RKO (cell line): ENCODE data around the gene CCDC183.
"Not testable (repeated sequence)": the region's sequence is repeated elsewhere in the genome, so short reads cannot be mapped to it uniquely, and the experiment has no call there.

Source experiments
- DNase-seq: peaks from one replicate; pipeline ENCODE4 v3.0.0-alpha.2; 2016; ENCODE audit warnings: low spot score

The CCDC183 gene

GRCh38 chr9:136760834-136761544 is 35.1 kb upstream of the CCDC183 start:
- peak; percentile 78 for DNase-seq

DNA sequence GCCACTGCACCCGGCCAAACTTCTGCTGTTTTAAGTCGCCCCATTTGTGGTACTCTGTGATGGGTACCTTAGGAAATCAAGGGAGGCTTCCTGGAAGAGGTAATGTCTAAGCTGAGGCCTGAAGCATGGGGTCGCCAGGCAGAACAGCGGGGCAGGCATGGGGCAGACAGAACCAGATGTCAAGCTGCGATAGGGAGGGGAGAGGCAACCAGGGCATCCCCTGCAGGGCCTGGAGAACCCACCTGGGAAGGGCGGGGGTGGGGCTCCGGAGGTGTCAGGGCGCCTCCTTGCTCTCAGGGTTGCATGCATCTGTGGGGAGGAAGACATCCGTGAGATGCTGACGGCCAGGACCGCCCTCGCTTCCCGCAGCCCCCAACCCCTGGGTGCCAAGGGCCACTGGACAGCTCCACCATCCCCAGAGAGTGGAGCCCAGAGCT is 34.6 kb upstream of the CCDC183 start:
- DNase-seq = no peak

DNA sequence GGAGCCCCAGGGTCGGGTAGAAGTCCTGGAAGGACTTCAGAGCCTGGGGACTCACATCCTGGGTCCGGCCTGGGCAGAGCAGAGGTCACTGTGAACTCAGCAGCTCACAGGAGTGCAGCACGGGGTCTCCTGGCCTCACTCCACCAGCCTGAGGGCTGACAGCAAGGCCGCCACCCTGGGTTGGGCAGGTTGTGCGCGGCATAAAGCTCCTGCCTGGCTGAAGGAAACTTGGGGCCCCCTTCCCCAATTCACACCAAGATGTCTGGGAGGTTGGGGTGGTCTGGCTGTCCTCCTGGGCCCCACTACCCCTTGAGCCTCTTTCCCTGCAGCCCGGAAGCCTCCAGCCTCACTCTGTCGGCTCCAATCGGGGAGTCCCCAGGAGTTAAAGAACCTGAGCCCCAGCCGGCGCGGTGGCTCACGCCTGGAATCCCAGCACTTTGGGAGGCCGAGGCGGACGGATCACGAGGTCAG is 33.9 kb upstream of the CCDC183 start:
- DNase-seq = no peak

GRCh38 chr9:136762915-136763648 is 33.1 kb upstream of the CCDC183 start:
- peak; percentile 42 for DNase-seq

GRCh38 chr9:136763649-136764035 is 32.5 kb upstream of the CCDC183 start:
- no peak for DNase-seq

DNA sequence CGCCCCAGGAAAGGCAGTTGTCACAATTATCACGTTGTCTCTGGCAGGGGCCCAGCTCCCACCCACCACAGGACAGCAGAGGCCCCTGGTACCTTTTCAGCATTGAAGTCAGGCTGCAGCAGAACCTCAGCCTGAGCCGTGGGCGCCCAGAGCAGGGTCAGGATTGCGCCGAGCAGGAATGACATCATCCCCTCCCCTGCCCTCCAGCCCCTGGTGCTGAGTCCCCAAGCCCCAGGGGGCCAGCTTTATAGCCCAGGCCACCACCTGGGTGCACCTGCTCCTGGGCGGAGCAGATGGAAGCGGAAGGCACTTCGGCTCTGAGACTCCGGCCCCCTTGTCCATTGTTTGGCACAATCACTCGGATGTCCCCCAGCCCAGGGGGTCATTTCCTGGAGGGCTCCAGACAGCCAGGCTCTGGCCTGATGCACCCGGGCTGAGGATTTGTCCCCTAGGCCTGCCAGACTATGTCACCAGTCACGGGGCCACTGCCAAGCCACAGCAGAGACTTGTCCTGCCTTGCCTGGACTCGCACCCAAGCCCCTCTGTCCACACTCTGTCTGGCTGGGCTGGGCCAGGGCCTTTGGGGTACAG is 31.7 kb upstream of the CCDC183 start, which contains the start of gene LCN15:
Gene LCN15, minus strand, starts transcription at position 218 of the 591 bp plus-strand sequence. Its CDS starts 30 bp downstream, at position 188.
- no peak for DNase-seq

- no peak for DNase-seq
Measured at GRCh38 chr9:136765041-136765440, 31.1 kb upstream of the CCDC183 start.

DNA sequence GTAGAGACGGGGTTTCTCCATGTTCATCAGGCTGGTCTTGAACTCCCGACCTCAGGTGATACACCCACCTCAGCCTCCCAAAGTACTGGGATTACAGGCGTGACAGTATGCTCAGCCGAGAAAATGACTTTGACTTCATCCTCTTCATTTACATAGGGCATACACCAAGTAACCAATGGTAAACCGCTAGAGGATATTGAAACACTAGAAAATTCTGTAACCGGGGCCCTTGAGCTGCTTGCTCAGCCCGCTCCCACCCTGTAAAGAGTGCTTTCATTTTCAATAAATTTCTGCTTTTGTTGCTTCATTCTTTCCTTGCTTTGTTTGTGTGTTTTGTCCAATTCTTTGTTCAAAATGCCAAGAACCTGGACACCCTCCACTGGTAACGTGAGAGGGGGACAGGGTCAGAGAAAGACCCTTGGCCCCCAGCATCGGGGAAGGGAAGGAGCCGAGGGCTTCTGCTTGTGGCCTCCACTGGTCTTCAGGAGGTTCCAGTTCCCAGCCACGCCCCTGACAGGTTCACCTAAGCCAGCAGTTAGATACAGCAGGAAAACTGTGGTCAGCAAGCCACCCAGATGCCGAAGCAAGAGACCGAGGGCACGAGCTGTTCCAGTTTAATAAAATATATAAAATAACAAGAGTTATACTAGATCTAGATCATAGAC is 30.3 kb upstream of the CCDC183 start:
- not testable (repeated sequence) for DNase-seq

DNA sequence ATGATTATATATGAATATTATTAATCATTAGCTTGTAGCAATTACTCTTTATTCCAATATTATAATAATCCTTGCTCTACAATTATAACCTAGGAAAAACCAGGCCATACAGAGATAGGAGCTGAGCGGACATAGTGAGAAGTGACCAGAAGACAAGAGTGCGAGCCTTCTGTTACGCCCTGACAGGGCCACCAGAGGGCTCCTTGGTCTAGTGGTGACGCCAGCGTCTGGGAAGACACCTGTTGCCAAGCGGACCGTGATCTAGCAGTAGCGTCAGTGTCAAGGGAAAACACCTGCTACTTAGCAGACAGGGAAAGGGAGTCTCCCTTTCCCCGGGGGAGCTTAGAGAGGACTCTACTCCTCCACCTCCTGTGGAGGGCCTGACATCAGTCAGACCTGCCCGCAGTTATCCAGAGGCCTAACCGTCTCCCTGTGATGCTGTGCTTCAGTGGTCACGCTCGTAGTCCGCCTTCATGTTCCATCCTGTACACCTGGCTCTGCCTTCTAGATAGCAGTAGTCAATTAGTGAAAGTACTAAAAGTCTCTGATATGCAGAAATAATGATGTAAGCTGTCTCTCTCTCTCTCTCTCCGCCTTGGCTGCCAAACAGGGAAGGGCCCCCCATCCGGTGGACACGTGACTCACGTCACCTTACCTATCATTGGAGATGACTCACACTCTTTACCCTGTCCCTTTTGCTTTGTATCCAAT is 29.6 kb upstream of the CCDC183 start:
- peak; percentile 87 for DNase-seq

DNA sequence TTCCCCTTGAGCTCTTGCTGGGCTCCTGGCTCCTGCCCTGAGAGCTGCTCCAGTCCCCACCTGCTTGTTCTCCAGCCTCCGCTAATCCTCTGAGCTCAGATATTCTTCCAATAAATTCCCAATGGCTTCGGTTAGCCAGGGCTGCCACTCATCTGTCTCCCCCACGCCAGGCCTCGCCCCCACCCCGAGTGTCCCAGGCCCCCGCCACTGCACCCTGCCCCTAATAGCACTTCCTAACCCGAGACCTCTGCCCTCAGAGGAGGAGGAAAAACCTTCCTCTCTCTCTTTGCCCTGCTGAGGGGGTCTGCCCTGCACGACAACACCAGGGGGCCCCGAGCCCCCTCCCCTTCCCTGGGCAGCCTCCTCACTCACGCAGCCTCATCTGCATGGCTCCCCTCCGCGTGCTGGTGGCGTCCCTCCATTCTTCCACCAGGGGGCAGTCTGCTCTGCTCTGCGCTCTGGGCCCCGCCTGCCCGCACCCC is 26.4 kb upstream of the CCDC183 start:
- no peak for DNase-seq

GRCh38 chr9:136771907-136772415 is 24.2 kb upstream of the CCDC183 start:
- no peak for DNase-seq

DNA sequence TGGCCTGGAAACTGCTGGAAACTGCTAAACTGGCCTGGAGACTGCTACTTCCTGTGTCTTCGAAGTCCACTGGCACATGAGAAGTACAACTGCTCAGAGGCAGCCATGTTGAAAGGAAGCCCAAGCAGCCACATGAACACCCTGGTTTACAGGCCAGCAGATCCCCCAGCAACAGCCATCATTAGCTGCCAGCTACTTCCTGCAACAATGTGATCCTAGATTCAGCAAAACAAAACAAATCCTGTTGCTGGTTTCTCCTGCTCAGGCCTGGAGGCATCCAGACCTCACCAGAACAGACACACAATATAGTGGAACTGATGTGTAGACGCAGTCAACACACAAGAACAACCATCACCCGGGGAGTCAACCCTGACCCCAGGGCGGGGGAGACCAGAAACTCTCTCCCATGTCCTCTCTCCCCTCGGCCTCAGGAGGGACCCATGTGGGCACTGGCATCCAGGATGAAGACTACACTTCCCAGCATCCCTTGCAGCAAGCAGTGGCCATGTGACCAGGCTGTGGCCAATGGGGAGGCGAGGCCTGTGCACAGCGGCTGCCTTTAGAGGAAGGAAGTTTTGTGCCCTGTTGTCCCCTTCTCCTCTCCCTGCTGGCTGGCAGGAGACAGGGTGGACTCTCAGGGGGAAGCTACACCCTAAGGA is 22.6 kb upstream of the CCDC183 start:
- DNase-seq = peak; percentile 51

DNA sequence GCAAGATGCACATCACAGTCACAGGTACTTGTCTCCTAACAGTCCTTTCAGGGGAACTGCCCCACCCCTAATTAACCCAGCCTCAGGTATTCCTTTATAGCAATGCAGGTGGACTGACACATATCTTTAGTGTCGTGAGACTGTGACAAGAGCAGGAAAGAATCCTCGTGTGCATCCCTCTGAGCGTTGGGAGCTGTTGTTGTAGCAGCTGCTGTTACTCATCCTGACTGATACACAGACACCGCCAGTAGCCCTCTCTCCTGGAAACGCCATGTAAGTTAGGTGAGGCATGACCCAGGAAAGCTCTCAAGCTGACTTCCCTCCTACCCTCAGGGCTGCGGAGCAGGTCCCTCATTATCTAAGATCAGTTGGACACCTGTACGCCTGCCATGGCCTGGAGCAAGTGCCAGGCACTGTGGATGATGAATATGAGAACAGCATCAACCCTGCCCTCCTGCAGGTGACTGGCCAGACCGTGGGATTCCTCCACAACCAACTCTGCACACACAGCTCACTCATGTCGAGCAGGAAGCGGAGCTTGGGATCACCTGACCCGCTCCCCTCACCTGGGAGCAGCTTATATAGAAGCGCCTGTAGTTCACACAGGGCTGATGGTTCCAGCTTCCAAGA is 21.6 kb upstream of the CCDC183 start:
- DNase-seq = no peak

- no peak for DNase-seq
Measured at GRCh38 chr9:136775191-136775590, 20.9 kb upstream of the CCDC183 start.

GRCh38 chr9:136776947-136777346 is 19.2 kb upstream of the CCDC183 start:
- no peak for DNase-seq

DNA sequence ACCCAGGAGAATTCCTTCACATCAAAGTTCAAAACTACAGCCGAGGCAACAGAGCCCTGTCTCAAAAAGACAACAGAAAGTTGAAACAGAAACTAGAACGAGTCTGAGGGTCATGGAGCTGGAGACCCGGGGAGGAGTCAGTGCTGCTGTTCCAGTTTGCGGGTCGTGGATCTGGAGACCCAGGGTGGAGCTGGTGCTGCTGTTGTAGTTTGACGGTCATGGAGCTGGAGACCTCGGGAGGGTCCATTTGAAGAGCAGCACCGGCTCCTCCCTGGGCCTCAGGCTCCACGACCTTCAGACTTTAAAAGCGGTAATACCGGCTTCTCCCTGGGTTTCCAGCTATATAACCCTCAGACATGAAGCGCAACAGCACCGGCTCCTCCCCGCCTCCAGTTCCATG is 18.8 kb upstream of the CCDC183 start:
- DNase-seq = no peak

- DNase-seq = peak; percentile 56
Measured at GRCh38 chr9:136779808-136780207, 16.3 kb upstream of the CCDC183 start.

DNA sequence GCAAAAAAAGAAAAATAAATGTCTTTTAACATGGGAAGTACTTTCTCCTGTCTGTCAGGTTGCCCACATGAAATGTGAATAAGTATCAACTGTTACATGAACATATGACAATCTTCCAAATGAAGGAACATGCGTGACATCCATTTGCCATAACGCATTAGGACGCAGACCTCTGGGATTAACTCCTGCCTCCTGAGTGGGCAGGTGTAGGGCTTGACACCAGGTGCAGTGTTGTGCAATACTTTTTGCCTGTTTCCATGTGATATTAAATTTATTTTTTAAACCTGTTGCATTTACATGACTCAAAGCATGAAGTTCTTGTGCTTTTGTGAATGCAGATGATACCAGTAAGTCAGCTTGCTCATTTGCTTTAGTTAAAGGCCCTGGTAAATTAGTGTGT is 13.7 kb upstream of the CCDC183 start:
- DNase-seq = no peak

DNA sequence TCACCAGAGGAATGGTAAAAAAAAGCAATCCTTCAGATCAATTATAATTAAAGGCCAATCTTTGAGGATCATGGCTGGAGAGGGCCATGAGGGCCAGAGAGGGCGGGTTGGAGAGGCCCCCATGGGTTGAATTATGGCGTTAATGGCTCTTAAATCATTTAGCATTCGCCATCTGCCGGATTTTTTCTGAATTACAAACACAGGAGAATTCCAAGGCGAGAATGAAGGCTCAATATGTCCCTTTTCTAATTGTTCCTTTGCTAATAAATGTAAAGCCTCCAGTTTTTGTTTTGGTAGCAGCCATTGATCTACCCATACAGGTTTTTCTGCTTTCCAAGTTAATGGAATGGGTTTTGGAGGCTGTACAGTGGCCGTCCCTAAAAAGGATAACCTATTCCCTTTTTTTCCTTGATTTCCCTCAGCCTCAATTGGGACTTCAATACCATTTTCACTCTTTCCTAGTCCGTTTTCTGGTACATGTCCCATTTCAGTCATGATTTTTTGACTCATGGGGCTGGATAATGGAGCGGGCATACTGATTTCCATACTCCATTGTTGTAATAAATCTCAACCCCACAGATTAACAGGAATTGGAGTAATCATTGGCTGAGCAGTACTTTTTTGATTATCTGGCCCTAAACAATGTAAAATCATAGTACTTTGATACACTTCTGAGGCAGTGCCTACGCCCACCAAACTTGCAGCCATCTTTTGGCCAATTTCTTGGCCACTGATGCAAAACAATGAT is 11.7 kb upstream of the CCDC183 start:
- peak; percentile 78 for DNase-seq

DNA sequence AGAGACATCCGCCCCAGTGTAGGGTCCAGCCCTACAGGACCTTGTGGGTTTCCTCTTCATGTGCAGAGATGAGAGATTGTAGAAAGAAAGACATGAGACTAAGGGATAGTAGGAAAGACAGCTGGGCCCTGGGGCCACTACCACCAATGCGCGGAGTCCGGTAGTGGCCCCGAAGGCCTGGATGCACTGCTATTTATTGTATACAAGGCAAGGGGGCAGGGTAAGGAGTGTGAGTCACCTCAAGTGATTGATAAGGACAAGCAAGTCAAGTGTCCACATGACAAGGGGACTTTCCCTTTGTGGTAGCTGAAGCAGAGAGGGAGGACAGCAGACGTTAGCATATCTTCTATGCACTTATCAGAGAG is 11.2 kb upstream of the CCDC183 start:
- no peak for DNase-seq
